DMS153 treated with DMSO at 0.1 percent for 48 hours (cell line): ENCODE data around the gene LGI4.
"Not testable (repeated sequence)": the region's sequence is repeated elsewhere in the genome, so short reads cannot be mapped to it uniquely, and the experiment has no call there.

Source experiments
- DNase-seq: peaks from one replicate; lab custom pipeline; 2025; ENCODE audit not compliant: unreplicated experiment; lab: John Stamatoyannopoulos, UW

Gene LGI4

GRCh38 chr19:35107545-35107944 is 27.3 kb downstream of the LGI4 start:
- no peak for DNase-seq

GRCh38 chr19:35106898-35107541 is 27.8 kb downstream of the LGI4 start:
- no peak for DNase-seq

- no peak for DNase-seq
Observed at GRCh38 chr19:35106291-35106583, 28.6 kb downstream of the LGI4 start.

- DNase-seq = peak; percentile 9
Observed at GRCh38 chr19:35105411-35106290, 29.2 kb downstream of the LGI4 start.

GRCh38 chr19:35105047-35105410 is 29.8 kb downstream of the LGI4 start:
- DNase-seq = no peak

GRCh38 chr19:35104361-35104760 is 30.5 kb downstream of the LGI4 start:
- DNase-seq = no peak

GRCh38 chr19:35103614-35104013 is 31.2 kb downstream of the LGI4 start:
- not testable (repeated sequence) for DNase-seq

GRCh38 chr19:35101949-35102348 is 32.9 kb downstream of the LGI4 start:
- not testable (repeated sequence) for DNase-seq

- no peak for DNase-seq
Observed at GRCh38 chr19:35100588-35101533, 34.0 kb downstream of the LGI4 start.

- DNase-seq = no peak
Observed at GRCh38 chr19:35099897-35100275, 35.0 kb downstream of the LGI4 start.

- no peak for DNase-seq
Observed at GRCh38 chr19:35099155-35099896, 35.5 kb downstream of the LGI4 start.

- DNase-seq = no peak
Observed at GRCh38 chr19:35098413-35099049, 36.3 kb downstream of the LGI4 start.

- no peak for DNase-seq
Observed at GRCh38 chr19:35095667-35096368, 39.0 kb downstream of the LGI4 start.

GRCh38 chr19:35094656-35095055 is 40.2 kb downstream of the LGI4 start:
- no peak for DNase-seq

GRCh38 chr19:35093941-35094647 is 40.8 kb downstream of the LGI4 start:
- no peak for DNase-seq

- no peak for DNase-seq
Observed at GRCh38 chr19:35093430-35093829, 41.4 kb downstream of the LGI4 start.

- DNase-seq = peak; percentile 40
Observed at GRCh38 chr19:35090506-35091214, 44.2 kb downstream of the LGI4 start.

GRCh38 chr19:35090160-35090505 is 44.7 kb downstream of the LGI4 start:
- DNase-seq = no peak

- DNase-seq = no peak
Observed at GRCh38 chr19:35089554-35089953, 45.3 kb downstream of the LGI4 start.
